ENCODE results near the gene STKLD1. TPM values are rescaled to one million over a fixed set of nuclear protein-coding genes. Genes with fewer than 3 reads are reported as not detected.

Gene STKLD1
- total RNA-seq, 1 experiment from 2014 or later = 4.1 TPM

GRCh38 chr9:133340916-133341315 is 35.2 kb upstream of the STKLD1 start:
- H3K27ac ChIP-seq (ENCODE audit: low read length) = no peak overlapping the region
- intact Hi-C loops (cut with micrococcal nuclease) = no loop called here
- ChIA-PET POLR2A (ENCODE audit: unreplicated experiment) (no interaction called here), CTCF (no interaction called here)
- H2AFZ ChIP-seq (ENCODE audit: low read length) = no peak overlapping the region
- no peak overlapping the region for H3K9ac ChIP-seq (ENCODE audit: low read length)
- peaks cover 6% of the 10 kb centered on the region for H3K79me2 ChIP-seq (ENCODE audit: low read length)
- H3K4me3 ChIP-seq (ENCODE audit: low read length) = no peak overlapping the region
- H3K36me3 ChIP-seq (ENCODE audit: low read depth, low read length) = no peaks in the 10 kb centered on the region; the same call in 1 of the 2 replicates
- H3K27me3 ChIP-seq (ENCODE audit: low read length) = no peaks in the 10 kb centered on the region
- H3K4me1 ChIP-seq (ENCODE audit: insufficient read depth, low read length) = peaks cover 5% of the 10 kb centered on the region
- DNase-seq = no peak
- BruUV-seq (replicated peaks) = no TSS peak
- no peak for ATAC-seq
- no peaks in the 10 kb centered on the region for H4K20me1 ChIP-seq (ENCODE audit: low read length)
- H3F3A ChIP-seq (ENCODE audit: low read length, unreplicated experiment) = no peaks in the 10 kb centered on the region
- TF ChIP-seq, protein P1, sequence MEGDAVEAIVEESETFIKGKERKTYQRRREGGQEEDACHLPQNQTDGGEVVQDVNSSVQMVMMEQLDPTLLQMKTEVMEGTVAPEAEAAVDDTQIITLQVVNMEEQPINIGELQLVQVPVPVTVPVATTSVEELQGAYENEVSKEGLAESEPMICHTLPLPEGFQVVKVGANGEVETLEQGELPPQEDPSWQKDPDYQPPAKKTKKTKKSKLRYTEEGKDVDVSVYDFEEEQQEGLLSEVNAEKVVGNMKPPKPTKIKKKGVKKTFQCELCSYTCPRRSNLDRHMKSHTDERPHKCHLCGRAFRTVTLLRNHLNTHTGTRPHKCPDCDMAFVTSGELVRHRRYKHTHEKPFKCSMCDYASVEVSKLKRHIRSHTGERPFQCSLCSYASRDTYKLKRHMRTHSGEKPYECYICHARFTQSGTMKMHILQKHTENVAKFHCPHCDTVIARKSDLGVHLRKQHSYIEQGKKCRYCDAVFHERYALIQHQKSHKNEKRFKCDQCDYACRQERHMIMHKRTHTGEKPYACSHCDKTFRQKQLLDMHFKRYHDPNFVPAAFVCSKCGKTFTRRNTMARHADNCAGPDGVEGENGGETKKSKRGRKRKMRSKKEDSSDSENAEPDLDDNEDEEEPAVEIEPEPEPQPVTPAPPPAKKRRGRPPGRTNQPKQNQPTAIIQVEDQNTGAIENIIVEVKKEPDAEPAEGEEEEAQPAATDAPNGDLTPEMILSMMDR (conservative IDR thresholded peaks at IDR 0.05; ENCODE audit: low read depth, low read length) = no peak
- TF ChIP-seq EZH2phosphoT487 (IDR thresholded peaks at IDR 0.05; ENCODE audit: borderline replicate concordance, low read length) = no peak
- TF ChIP-seq EZH2 (IDR thresholded peaks at IDR 0.05; ENCODE audit: low read length, unreplicated experiment) = no peak
- no peaks in the 10 kb centered on the region for H3K9me2 ChIP-seq (replicated peaks; ENCODE audit: low read length)
- no peak overlapping the region for H3K4me2 ChIP-seq (ENCODE audit: low read length)
- H3K9me3 ChIP-seq (ENCODE audit: low read length) = no peaks in the 10 kb centered on the region

GRCh38 chr9:133341369-133342068 is 34.6 kb upstream of the STKLD1 start:
- no peaks in the 10 kb centered on the region for H3K27me3 ChIP-seq (ENCODE audit: low read length)
- H3K79me2 ChIP-seq (ENCODE audit: low read length) = peaks cover 11% of the 10 kb centered on the region
- DNase-seq = no peak
- intact Hi-C loops (cut with micrococcal nuclease) = no loop called here
- H3K9me3 ChIP-seq (ENCODE audit: low read length) = no peaks in the 10 kb centered on the region
- ChIA-PET CTCF (no interaction called here), POLR2A (ENCODE audit: unreplicated experiment) (no interaction called here)
- H3K36me3 ChIP-seq (ENCODE audit: low read depth, low read length) = no peaks in the 10 kb centered on the region; the same call in 1 of the 2 replicates
- BruUV-seq (replicated peaks) = no TSS peak
- no peaks in the 10 kb centered on the region for H3K9me2 ChIP-seq (replicated peaks; ENCODE audit: low read length)
- TF ChIP-seq, protein P1 (conservative IDR thresholded peaks at IDR 0.05; ENCODE audit: low read depth, low read length) = no peak
- TF ChIP-seq EZH2 (IDR thresholded peaks at IDR 0.05; ENCODE audit: low read length, unreplicated experiment) (no peak), EZH2phosphoT487 (IDR thresholded peaks at IDR 0.05; ENCODE audit: borderline replicate concordance, low read length) (no peak)
- H4K20me1 ChIP-seq (ENCODE audit: low read length) = no peaks in the 10 kb centered on the region
- peaks cover 4% of the 10 kb centered on the region for H3K4me1 ChIP-seq (ENCODE audit: insufficient read depth, low read length)
- H2AFZ ChIP-seq (ENCODE audit: low read length) = no peak overlapping the region
- no peak overlapping the region for H3K4me2 ChIP-seq (ENCODE audit: low read length)
- no peak for ATAC-seq
- H3F3A ChIP-seq (ENCODE audit: low read length, unreplicated experiment) = no peaks in the 10 kb centered on the region
- no peak overlapping the region for H3K4me3 ChIP-seq (ENCODE audit: low read length)
- H3K9ac ChIP-seq (ENCODE audit: low read length) = no peak overlapping the region
- no peak overlapping the region for H3K27ac ChIP-seq (ENCODE audit: low read length)

DNA sequence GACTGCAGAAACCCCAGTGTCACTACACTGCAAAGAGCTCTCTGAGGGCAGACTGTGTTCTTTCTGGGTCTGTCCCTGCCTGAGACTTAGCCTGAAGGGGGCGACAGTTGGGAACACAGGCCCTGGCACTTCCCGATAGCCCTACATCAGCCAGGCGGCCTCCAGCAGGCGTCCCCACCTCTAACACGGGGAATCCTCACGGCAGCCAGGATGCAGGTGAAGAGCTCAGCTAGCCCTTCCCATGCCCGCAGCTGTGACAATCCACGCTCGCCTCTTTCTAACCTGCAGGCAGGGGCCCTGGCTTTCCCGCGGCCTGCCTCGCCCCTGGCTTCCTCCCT is 34.1 kb upstream of the STKLD1 start:
- H3K9me2 ChIP-seq (replicated peaks; ENCODE audit: low read length) = no peaks in the 10 kb centered on the region
- no peaks in the 10 kb centered on the region for H4K20me1 ChIP-seq (ENCODE audit: low read length)
- H3K4me1 ChIP-seq (ENCODE audit: insufficient read depth, low read length) = peaks cover 4% of the 10 kb centered on the region
- ATAC-seq (no peak), DNase-seq (no peak)
- ChIA-PET POLR2A (ENCODE audit: unreplicated experiment) (no interaction called here), CTCF (no interaction called here)
- H3K27ac ChIP-seq (ENCODE audit: low read length) = no peak overlapping the region
- H2AFZ ChIP-seq (ENCODE audit: low read length) = no peak overlapping the region
- TF ChIP-seq EZH2phosphoT487 (IDR thresholded peaks at IDR 0.05; ENCODE audit: borderline replicate concordance, low read length) = no peak
- TF ChIP-seq, protein P1 (conservative IDR thresholded peaks at IDR 0.05; ENCODE audit: low read depth, low read length) = no peak; the same call in 1 of the 2 replicates
- TF ChIP-seq EZH2 (IDR thresholded peaks at IDR 0.05; ENCODE audit: low read length, unreplicated experiment) = no peak
- no peaks in the 10 kb centered on the region for H3K9me3 ChIP-seq (ENCODE audit: low read length)
- H3K4me3 ChIP-seq (ENCODE audit: low read length) = no peak overlapping the region
- intact Hi-C loops (cut with micrococcal nuclease) = no loop called here
- no peaks in the 10 kb centered on the region for H3F3A ChIP-seq (ENCODE audit: low read length, unreplicated experiment)
- no peak overlapping the region for H3K4me2 ChIP-seq (ENCODE audit: low read length)
- no peaks in the 10 kb centered on the region; the same call in 1 of the 2 replicates for H3K36me3 ChIP-seq (ENCODE audit: low read depth, low read length)
- H3K9ac ChIP-seq (ENCODE audit: low read length) = no peak overlapping the region
- H3K27me3 ChIP-seq (ENCODE audit: low read length) = no peaks in the 10 kb centered on the region
- peaks cover 16% of the 10 kb centered on the region for H3K79me2 ChIP-seq (ENCODE audit: low read length)
- BruUV-seq (replicated peaks) = no TSS peak
